GM18861 (cell line): ENCODE results near the gene COL9A3.

Experiments
- ATAC-seq: cut with Tn5 transposase; IDR thresholded peaks from one replicate; pipeline ENCODE4 v1.9.1; 2021; ENCODE audit not compliant: unreplicated experiment

COL9A3 gene

GRCh38 chr20:62809530-62810428, 7.1 kb upstream of the COL9A3 start:
- no peak for ATAC-seq

GRCh38 chr20:62811320-62811719, 5.5 kb upstream of the COL9A3 start:
- no peak for ATAC-seq

GRCh38 chr20:62811720-62812119, 5.1 kb upstream of the COL9A3 start:
- ATAC-seq: no peak

GRCh38 chr20:62812181-62812906, 4.5 kb upstream of the COL9A3 start:
- no peak for ATAC-seq

- no peak for ATAC-seq
These were observed 4.0 kb upstream of the COL9A3 start for GRCh38 chr20:62812907-62813200.

- ATAC-seq: no peak
These were observed 3.3 kb upstream of the COL9A3 start for GRCh38 chr20:62813588-62813987.

- ATAC-seq: no peak
These were observed 2.7 kb upstream of the COL9A3 start for GRCh38 chr20:62814060-62814708.

GRCh38 chr20:62814709-62815065, 2.2 kb upstream of the COL9A3 start:
- ATAC-seq: no peak

- no peak for ATAC-seq
These were observed 1.5 kb upstream of the COL9A3 start for GRCh38 chr20:62815066-62815991.

GRCh38 chr20:62816031-62816883, 593 bp upstream of the COL9A3 start:
- no peak for ATAC-seq

GRCh38 chr20:62817975-62818591, 1.2 kb downstream of the COL9A3 start:
- ATAC-seq: no peak

- no peak for ATAC-seq
These were observed 2.0 kb downstream of the COL9A3 start for GRCh38 chr20:62818592-62819493.

- ATAC-seq: no peak
These were observed 2.8 kb downstream of the COL9A3 start for GRCh38 chr20:62819494-62820174.

- no peak for ATAC-seq
These were observed 3.5 kb downstream of the COL9A3 start for GRCh38 chr20:62820208-62820961.

GRCh38 chr20:62820962-62821725, 4.3 kb downstream of the COL9A3 start:
- no peak for ATAC-seq

GRCh38 chr20:62821726-62822210, 4.9 kb downstream of the COL9A3 start:
- ATAC-seq: no peak
